Activated gamma-delta T cell treated with anti-CD3 and anti-CD28 coated beads, Interleukin-2, amount 50 U/mL, for 16 hours (primary cell): ENCODE results near the gene WASHC2A.
"Not testable (repeated sequence)": the region's sequence is repeated elsewhere in the genome, so short reads cannot be mapped to it uniquely, and the experiment has no call there.

Experiments used
- DNase-seq: peaks from one replicate; pipeline ENCODE4 v3.0.0-alpha.2; 2020; ENCODE audit warnings: low read depth

The WASHC2A gene

GRCh38 chr10:50159856-50160255 lies 92.1 kb downstream of the WASHC2A start:
- not testable (repeated sequence) for DNase-seq

- not testable (repeated sequence) for DNase-seq
Observed at GRCh38 chr10:50165038-50165437, 97.3 kb downstream of the WASHC2A start.

GRCh38 chr10:50167833-50168232 lies 100.1 kb downstream of the WASHC2A start:
- not testable (repeated sequence) for DNase-seq

- not testable (repeated sequence) for DNase-seq
Observed at GRCh38 chr10:50169506-50169905, 101.8 kb downstream of the WASHC2A start.

GRCh38 chr10:50174788-50175525 lies 107.2 kb downstream of the WASHC2A start:
- not testable (repeated sequence) for DNase-seq
